K562 (cell line): ENCODE data around the gene BRWD1. TPM values are rescaled to one million over a fixed set of nuclear protein-coding genes. Genes with fewer than 3 reads are reported as not detected.
A peak's percentile ranks its signal among the peaks of the same experiment; 100 is the strongest.

Source experiments
- CBFA2T2 ChIP-seq: fragments of 450-650 bp; conservative IDR thresholded peaks from 2 replicates; pipeline ENCODE4 v1.6.1; 2017; ENCODE audit warnings: mild to moderate bottlenecking
- CCNT2 ChIP-seq: IDR thresholded peaks from 2 replicates; pipeline ENCODE4 v1.6.1; 2011; ENCODE audit warnings: borderline replicate concordance, low read depth, mild to moderate bottlenecking, moderate library complexity, mixed read lengths, low read length; ENCODE audit not compliant: insufficient read length; ENCODE audit errors: extremely low read depth
- EP300 ChIP-seq: IDR thresholded peaks from 2 replicates; pipeline ENCODE4 v1.6.1; 2012; ENCODE audit warnings: low read length, improper control_type of control experiment
- FOXK2 ChIP-seq, 2 experiments: fragments of 450-650 bp; IDR thresholded peaks in 1 of 2; conservative IDR thresholded peaks in 1 of 2; 2 replicates each; pipeline ENCODE4 v1.6.1; 2016; ENCODE audit warnings: low read depth in 2 of 2, mild to moderate bottlenecking in 1 of 2
- GTF2F1 ChIP-seq: IDR thresholded peaks from 2 replicates; pipeline ENCODE4 v1.6.1; 2011; ENCODE audit warnings: low read depth, low read length, improper control_type of control experiment
- RB1 ChIP-seq: fragments of 450-650 bp; IDR thresholded peaks from 2 replicates; pipeline ENCODE4 v1.6.1; 2017; ENCODE audit warnings: low read depth, mild to moderate bottlenecking
- SMAD4 ChIP-seq: fragments of 250-450 bp; sonication (Bioruptor Pico); conservative IDR thresholded peaks from 2 replicates; pipeline ENCODE4 v1.8.0; 2021; ENCODE audit warnings: inconsistent platforms, mild to moderate bottlenecking, moderate library complexity
- TAF9B ChIP-seq: fragments of 450-650 bp; IDR thresholded peaks from 2 replicates; pipeline ENCODE4 v1.6.1; 2018; ENCODE audit warnings: mild to moderate bottlenecking; ENCODE audit not compliant: partially characterized antibody
- XRCC4 ChIP-seq: IDR thresholded peaks from one replicate; pipeline ENCODE4 v1.6.1; 2011; ENCODE audit not compliant: insufficient read depth, insufficient read length; ENCODE audit errors: extremely low read depth
- ZNF212 ChIP-seq: fragments of 450-650 bp; formaldehyde crosslinking; IDR thresholded peaks from 2 replicates; pipeline ENCODE4 v1.4.0; 2020; ENCODE audit warnings: mild to moderate bottlenecking
- ZNF3 ChIP-seq: fragments of 250-450 bp; sonication (Bioruptor Pico); IDR thresholded peaks from 2 replicates; pipeline ENCODE4 v1.5.0; 2021; ENCODE audit warnings: mild to moderate bottlenecking, moderate library complexity
- ZNF561 ChIP-seq: fragments of 450-650 bp; formaldehyde crosslinking; conservative IDR thresholded peaks from 2 replicates; pipeline ENCODE4 v1.4.0; 2020; ENCODE audit warnings: mild to moderate bottlenecking, moderate library complexity
- ZNF717 ChIP-seq: fragments of 250-450 bp; sonication (Bioruptor Pico); IDR thresholded peaks from 2 replicates; pipeline ENCODE4 v1.5.0; 2021
- polyA plus RNA-seq, 8 experiments: library from polyadenylated mRNA; depleted of rRNA in 4 of 8; stranded (reverse) in 5 of 8; unstranded in 3 of 8; fragments of >200 nt; fragmentation: Nextera tagmentation in 2 of 8; fragmentation: Illumina TruSeq in 1 of 8; extraction: Ambion mirVana in 2 of 8; extraction: Trizol in 1 of 8; gene quantifications; 2 replicates each; pipeline versions ENCODE4 v1.2.1 to v1.2.3, GENCODE V29; 2011 to 2014; ENCODE audit warnings: inconsistent platforms in 1 of 8, missing spikeins in 1 of 8
- total RNA-seq, 7 experiments: library from RNA; depleted of rRNA in 6 of 7; stranded (reverse); fragments of >200 nt in 6 of 7; fragmentation: Illumina TruSeq in 2 of 7; extraction: Trizol in 2 of 7; gene quantifications; 2 replicates each; pipeline versions ENCODE4 v1.2.1 to v1.2.3, GENCODE V29; 2011 to 2021; ENCODE audit warnings: low replicate concordance in 1 of 7
- TF ChIP-seq, protein P1 (sequence below): IDR thresholded peaks from 3 replicates; pipeline ENCODE4 v1.6.1; 2011; ENCODE audit warnings: borderline replicate concordance, mild to moderate bottlenecking; ENCODE audit not compliant: insufficient read length, insufficient read depth
- TF ChIP-seq, protein P2 (sequence below): fragments of 250-450 bp; sonication (Bioruptor Pico); IDR thresholded peaks from 2 replicates; pipeline ENCODE4 v1.9.0; 2021; ENCODE audit warnings: mild to moderate bottlenecking, inconsistent platforms

Gene BRWD1
- total and polyA plus RNA-seq, 9 of the 15 experiments (the other 6 are each of a cell fraction or from before 2014, with no cell fraction given) = 10.1 to 60.2 (median 34.1) TPM

DNA sequence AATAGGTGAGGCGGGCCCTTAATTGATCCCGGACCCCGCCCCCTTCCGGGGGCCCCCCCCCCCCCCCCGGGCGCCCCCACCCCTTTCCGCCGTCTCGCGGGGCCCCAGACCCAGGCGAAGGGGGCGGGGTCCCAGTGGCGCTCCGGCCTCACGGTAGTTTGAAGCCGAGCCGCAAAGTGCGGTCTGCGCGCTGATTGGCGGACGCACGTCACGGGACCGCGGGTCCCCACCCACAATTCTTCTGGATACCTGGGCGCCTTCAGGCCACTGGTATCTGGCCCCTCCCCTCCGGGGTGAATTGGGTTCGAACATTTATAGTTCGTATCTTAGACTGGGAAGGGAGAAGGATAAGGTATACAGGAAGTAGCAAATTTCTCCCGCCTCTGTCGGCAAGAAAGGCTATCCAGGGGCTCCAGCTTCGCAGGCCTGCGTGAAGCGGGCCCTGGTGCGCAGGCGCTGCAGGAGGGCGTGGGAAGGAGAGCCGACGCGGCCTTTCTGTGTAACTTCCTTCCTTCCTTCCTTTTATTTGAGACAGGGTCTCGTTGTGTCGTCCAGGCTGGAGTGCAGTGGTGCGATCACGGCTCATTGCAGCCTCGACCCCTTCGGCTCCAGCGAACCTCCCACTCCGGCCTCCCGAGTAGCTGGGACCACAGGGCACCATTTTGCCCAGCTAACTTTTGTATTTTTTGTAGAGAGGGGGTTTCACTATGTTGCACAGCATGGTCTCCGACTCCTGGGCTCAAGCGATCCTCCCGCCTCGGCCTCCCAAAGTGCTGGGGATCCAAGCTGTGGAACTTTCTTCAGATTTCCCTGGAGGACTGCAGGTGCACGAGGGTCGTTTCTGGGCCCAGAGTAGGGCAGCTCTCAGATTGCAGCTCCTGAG lies 36.0 kb upstream of the BRWD1 start (continued):
- TF ChIP-seq, protein P1, sequence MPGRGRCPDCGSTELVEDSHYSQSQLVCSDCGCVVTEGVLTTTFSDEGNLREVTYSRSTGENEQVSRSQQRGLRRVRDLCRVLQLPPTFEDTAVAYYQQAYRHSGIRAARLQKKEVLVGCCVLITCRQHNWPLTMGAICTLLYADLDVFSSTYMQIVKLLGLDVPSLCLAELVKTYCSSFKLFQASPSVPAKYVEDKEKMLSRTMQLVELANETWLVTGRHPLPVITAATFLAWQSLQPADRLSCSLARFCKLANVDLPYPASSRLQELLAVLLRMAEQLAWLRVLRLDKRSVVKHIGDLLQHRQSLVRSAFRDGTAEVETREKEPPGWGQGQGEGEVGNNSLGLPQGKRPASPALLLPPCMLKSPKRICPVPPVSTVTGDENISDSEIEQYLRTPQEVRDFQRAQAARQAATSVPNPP = no peak
- TF ChIP-seq XRCC4 (no peak), SMAD4 (no peak; the same call in 1 of the 2 replicates), RB1 (peak; percentile 11; the same call in 1 of the 2 replicates), EP300 (no peak), TAF9B (peak; percentile 79), ZNF561 (no peak), FOXK2 (conservative IDR thresholded peaks at IDR 0.05 in 1 of 2, IDR thresholded peaks at IDR 0.05 in 1 of 2; ENCODE audit: low read depth in 2 of 2) (peak in 1 of 2 experiments; percentile 47; a peak in 2 of 4 replicates), GTF2F1 (0 out of 2 replicates have a peak, but pooled peaks have one; percentile 37), ZNF717 (CRISPR knock-in tag) (peak; percentile 57; the same call in 1 of the 2 replicates), CCNT2 (peak; percentile 58), ZNF3 (CRISPR knock-in tag) (peak; percentile 58; the same call in 1 of the 2 replicates), ZNF212 (no peak), CBFA2T2 (peak; percentile 56)
- TF ChIP-seq, protein P2, sequence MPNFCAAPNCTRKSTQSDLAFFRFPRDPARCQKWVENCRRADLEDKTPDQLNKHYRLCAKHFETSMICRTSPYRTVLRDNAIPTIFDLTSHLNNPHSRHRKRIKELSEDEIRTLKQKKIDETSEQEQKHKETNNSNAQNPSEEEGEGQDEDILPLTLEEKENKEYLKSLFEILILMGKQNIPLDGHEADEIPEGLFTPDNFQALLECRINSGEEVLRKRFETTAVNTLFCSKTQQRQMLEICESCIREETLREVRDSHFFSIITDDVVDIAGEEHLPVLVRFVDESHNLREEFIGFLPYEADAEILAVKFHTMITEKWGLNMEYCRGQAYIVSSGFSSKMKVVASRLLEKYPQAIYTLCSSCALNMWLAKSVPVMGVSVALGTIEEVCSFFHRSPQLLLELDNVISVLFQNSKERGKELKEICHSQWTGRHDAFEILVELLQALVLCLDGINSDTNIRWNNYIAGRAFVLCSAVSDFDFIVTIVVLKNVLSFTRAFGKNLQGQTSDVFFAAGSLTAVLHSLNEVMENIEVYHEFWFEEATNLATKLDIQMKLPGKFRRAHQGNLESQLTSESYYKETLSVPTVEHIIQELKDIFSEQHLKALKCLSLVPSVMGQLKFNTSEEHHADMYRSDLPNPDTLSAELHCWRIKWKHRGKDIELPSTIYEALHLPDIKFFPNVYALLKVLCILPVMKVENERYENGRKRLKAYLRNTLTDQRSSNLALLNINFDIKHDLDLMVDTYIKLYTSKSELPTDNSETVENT = peak; percentile 80; the same call in 1 of the 2 replicates
